ENCODE data around the gene TLX2.

The TLX2 gene

GRCh38 chr2:74528600-74529356 lies 14.5 kb downstream of the TLX2 start:
- TF ChIP-seq CTCF (IDR thresholded peaks at IDR 0.05; ENCODE audit: extremely low read depth, missing control alignments): no peak
- DNase-seq (ENCODE audit: low spot score): peak; percentile 35

GRCh38 chr2:74529357-74530238 lies 15.3 kb downstream of the TLX2 start, which contains the start of the genes AUP1 and HTRA2:
TSS of gene AUP1 (minus strand) at chr2:74529706. CDS start at chr2:74529629, 77 bp downstream.
TSS of gene HTRA2 (plus strand) at chr2:74529933. CDS start at chr2:74530007, 74 bp downstream.
- TF ChIP-seq CTCF (IDR thresholded peaks at IDR 0.05; ENCODE audit: extremely low read depth, missing control alignments): no peak
- DNase-seq (ENCODE audit: low spot score): peak; percentile 97

GRCh38 chr2:74530239-74531187 lies 16.3 kb downstream of the TLX2 start:
- no peak for TF ChIP-seq CTCF (IDR thresholded peaks at IDR 0.05; ENCODE audit: extremely low read depth, missing control alignments)
- peak; percentile 86 for DNase-seq (ENCODE audit: low spot score)

- TF ChIP-seq CTCF (IDR thresholded peaks at IDR 0.05; ENCODE audit: extremely low read depth, missing control alignments): no peak
- no peak for DNase-seq (ENCODE audit: low spot score)
Measured at GRCh38 chr2:74531666-74532065, 17.4 kb downstream of the TLX2 start.

DNA sequence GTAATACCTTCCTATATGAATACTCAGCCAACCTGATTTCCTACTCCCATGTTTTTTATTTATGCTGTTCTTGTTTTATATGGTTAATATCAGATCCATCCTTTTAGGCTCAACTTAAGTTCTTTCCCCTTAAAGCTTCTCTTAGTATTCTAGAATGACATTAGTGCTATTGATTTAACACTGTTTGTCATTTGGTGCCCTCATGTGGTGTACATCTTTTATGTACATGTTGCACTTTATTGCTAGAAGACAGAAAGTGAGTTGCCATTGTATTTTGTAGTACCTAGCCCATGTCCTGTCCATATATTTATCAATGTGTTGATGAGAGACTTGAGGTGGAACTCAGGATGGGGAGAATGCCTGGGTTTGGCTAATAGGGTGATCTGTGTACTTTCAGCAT lies 18.0 kb downstream of the TLX2 start:
- peak; percentile 52 for DNase-seq (ENCODE audit: low spot score)
- peak; percentile 25 for TF ChIP-seq CTCF (IDR thresholded peaks at IDR 0.05; ENCODE audit: extremely low read depth, missing control alignments)

- TF ChIP-seq CTCF (IDR thresholded peaks at IDR 0.05; ENCODE audit: extremely low read depth, missing control alignments): no peak
- DNase-seq (ENCODE audit: low spot score): no peak
Measured at GRCh38 chr2:74533464-74533863, 19.2 kb downstream of the TLX2 start.

Measured in GM20000 (cell line).